GM19395 (cell line): ENCODE results near the gene DAD1.

ENCODE experiments used
- ATAC-seq: cut with Tn5 transposase; IDR thresholded peaks from one replicate; pipeline ENCODE4 v1.9.1; 2021; ENCODE audit warnings: mild to moderate bottlenecking, moderate library complexity; ENCODE audit not compliant: unreplicated experiment

Gene DAD1

DNA sequence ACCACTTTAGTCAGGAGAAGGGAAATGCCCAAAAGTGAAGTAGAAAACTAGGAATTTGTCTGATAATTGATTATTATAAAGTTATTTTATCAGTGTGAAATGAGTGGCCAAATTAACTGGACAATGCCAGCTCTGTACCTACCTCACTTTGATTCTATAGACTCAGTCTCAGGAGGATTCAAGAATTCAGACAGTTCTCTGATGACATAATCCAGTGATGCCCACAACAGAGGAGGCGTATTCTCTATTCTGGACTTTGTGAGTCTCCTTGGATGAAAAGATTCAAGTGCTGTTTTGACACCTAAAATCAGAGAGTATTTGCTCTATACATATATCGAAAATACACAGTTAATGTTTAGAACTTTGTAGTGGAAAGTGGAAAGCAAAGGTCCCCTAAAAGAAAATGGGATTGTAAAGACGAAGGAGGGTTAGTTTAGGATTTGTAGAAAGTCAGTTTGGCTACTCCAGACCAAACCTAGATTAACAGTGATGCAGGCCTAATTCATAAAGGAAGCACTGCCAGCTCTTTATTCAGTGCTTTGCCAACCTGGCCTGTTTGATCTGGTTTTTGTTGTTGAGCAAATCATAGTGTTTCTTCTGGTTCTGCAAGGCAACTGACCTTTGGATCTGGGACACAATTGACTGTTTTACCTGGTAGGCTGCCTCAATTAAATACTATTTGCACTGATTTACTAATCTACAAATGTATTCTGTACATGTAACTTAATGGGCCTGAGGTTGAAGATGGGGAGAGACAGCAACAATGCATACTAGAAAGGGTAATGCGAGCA, 67.4 kb downstream of the DAD1 start:
- ATAC-seq: no peak

DNA sequence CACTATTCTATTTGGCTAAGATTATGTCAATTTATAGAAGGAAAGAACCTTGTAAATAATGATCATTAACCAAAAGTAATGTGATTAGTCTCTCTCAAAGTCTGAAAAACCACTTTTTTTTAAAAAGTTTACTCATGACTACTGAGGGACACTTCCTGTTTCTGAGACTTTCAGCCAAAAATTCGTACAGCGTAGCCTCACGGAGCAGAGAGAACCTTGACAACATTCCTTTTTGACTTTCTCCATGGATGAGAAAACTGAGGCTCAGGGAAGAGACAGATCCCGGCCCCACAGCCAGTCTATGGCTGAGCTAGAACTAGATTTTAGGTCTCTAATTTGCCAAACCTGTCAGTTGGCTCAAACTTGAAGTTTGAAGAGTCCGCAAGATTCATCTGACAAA, 68.2 kb downstream of the DAD1 start:
- ATAC-seq: no peak

DNA sequence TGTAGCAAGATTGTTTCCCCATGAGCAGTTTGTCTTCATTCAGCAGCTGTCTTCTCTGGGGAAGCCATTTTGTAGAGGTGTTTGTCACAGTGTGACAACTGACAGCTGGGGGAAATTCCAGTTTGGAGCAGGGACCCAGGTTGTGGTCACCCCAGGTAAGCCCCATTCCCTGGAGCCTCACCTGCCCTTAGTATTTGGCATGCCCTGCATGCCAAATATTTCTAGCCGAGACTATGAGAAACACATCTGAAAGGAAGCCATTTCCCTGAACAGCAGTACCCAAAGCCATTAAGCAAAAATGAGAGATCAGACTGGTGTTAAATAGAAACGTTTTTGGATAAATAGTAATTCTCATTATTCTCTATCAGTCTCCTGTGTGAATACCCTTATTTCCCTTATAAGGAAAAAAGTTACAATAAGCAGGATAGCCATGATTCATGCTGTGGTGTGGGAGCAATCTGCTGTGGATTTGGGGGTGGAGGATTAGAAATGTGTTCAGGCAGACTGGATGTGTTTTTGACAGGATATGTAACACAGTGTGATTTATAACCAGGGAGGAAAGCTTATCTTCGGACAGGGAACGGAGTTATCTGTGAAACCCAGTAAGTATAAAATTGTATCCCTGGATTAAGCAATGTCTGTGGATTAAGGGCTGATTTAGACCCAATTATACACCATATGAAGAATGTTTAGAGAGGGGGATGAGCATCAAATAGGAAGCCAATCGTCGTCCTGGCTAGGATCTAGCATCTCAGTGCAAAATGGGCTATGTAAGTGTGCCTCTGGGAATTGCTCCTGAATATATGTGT, 68.9 kb downstream of the DAD1 start:
- no peak for ATAC-seq

DNA sequence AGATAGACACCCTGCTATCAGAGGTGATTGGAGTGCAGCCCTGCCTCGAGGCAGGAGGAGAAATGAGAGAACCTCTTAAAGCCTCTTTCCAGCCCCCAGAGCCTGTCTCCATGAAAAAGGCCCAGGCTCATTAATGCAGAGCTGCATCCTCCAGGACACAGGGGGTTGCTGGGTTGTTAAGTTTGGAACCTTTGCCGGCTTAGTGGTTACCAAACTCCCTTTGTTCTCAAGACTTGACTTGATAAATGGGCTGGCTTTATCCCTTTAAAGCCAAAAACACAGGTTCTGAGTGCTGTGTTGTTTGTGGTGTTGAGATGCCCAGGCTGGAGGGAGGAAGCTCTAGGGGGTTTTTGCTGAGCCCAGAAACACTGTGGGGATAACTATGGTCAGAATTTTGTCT, 71.0 kb downstream of the DAD1 start:
- ATAC-seq: no peak

DNA sequence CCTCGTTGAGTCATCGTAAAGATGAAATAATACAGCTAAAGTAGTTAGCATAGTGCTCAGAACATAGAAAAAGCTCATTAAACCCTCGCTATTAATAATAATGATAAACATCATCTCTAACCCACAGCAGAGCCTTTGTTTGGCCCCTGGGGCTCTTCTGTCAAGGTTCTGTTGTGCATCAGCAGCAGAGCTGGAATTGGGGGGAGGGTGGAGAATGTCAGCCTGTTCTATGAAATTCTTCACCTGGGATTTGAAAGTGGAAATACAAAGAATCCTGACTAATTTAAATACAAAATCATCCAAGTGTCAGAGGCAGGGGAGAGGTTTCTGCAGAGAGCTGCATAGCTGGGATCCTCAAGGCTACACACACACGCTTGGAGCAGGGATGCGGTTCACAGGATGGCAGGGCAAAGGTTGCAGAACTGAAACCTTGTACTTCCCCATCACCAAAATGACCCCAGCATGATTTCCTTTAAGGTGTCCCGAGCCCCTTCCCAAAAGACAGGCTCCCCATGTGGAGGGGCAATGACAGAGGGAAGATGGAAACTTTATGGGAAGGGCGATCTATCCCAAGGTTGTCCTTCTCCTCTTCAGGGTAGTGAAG, 71.8 kb downstream of the DAD1 start:
- no peak for ATAC-seq

DNA sequence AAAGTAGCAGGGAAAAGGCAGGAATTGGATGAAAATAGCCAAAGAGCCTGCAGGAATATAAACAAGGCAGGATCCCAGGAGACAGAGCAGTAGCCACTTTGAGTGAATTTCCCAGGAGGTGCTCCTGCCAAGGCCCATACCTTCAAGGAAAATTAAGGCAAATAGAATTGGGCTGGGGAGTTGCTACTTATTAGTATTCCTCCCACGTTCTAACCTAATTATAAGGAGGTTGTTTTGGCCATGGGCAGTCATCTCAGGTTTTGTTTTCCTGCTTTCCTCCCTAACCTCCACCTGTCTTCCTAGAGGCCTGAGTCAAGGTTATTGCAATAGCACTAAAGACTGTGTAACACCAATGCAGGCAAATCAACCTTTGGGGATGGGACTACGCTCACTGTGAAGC, 73.1 kb downstream of the DAD1 start:
- ATAC-seq: no peak
